Fibroblast of pulmonary artery (primary cell): ENCODE results near the gene PSME3IP1.

ENCODE experiments used
- DNase-seq: peaks from one replicate; pipeline ENCODE4 v3.0.0-alpha.2; 2010; ENCODE audit warnings: low read depth
- H3K4me3 ChIP-seq: replicated peaks from 2 replicates; pipeline ENCODE4 v1.5.1; 2011; ENCODE audit warnings: low read depth, mild to moderate bottlenecking, control low read depth, low read length, moderate library complexity
- TF ChIP-seq, protein P1 (sequence below): IDR thresholded peaks from 2 replicates; pipeline ENCODE4 v1.5.1; 2011; ENCODE audit warnings: mild to moderate bottlenecking, control low read depth, low read length, inconsistent platforms; ENCODE audit errors: missing control alignments

The PSME3IP1 gene

DNA sequence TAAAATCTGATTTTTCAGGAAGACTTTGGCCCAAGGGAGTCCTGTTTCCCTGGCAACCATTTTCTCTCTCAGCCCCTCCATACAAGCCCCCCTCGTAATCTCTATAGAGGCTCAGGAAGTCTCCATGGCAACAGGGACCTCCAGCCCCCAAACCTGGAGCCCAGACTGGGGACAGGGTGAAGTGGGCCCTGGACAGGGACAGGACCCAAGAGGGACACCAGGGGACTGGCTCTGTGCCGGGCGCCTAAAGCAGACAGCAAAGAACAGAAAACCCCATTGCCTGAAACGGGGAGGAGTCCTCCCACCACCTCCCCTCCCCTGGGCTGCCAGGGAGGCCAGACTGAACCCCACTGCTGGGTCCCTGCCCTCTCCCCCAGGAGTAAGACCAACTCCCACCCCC lies 52.8 kb downstream of the PSME3IP1 start:
- no peak overlapping the region for H3K4me3 ChIP-seq
- TF ChIP-seq, protein P1, sequence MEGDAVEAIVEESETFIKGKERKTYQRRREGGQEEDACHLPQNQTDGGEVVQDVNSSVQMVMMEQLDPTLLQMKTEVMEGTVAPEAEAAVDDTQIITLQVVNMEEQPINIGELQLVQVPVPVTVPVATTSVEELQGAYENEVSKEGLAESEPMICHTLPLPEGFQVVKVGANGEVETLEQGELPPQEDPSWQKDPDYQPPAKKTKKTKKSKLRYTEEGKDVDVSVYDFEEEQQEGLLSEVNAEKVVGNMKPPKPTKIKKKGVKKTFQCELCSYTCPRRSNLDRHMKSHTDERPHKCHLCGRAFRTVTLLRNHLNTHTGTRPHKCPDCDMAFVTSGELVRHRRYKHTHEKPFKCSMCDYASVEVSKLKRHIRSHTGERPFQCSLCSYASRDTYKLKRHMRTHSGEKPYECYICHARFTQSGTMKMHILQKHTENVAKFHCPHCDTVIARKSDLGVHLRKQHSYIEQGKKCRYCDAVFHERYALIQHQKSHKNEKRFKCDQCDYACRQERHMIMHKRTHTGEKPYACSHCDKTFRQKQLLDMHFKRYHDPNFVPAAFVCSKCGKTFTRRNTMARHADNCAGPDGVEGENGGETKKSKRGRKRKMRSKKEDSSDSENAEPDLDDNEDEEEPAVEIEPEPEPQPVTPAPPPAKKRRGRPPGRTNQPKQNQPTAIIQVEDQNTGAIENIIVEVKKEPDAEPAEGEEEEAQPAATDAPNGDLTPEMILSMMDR: no peak
- no peak for DNase-seq

DNA sequence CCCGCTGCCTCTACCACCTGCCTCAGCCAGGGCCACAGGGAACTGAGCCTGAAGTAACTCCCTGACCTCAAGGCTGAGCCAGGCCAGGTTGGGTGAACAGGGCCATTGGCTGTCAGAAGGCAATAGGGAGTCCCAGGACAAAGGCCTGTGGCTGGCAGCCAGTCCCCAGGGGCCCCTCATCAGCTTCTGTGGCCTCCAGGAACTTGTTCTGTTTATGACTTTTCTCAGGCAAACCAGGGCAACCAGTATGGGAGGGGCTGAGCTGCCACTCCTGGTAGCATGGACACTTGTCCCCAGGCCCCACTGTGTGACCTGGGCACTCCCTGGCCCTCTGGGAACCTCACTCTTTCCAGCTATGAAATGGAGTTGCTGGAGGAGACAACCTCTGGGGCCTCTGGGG lies 53.4 kb downstream of the PSME3IP1 start:
- TF ChIP-seq, protein P1: no peak
- no peak overlapping the region for H3K4me3 ChIP-seq
- DNase-seq: no peak

DNA sequence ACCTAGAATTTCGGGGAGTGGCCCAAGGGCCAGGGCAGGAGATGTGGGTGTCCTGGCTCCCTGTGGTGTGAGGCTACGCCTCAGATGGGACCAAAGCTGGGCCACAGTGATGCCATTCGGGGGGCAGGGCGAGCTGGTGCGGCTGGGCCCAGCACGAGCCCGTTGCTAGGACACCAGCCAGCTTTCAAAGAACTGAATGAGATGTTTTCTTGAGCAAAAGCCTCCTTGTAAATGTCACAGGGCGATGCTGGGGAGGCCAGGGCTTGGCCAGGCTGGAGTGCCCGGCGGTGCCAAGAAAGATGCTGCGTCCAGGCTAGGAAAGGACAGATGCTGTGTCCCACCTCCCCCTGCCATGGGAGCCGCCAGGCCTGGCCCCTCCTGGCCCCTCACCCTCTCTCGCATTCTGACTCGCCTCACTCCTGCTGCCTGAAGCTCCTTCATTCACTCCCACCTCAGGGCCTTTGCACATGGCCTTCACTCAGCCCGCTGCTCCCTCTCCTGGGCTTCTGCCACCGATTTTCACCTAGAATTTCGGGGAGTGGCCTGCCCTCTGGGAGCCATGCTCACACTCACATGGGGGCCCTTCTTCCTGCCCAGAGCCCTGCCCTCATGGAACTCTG lies 54.4 kb downstream of the PSME3IP1 start:
- no peak for DNase-seq
- H3K4me3 ChIP-seq: no peak overlapping the region
- TF ChIP-seq, protein P1: no peak

DNA sequence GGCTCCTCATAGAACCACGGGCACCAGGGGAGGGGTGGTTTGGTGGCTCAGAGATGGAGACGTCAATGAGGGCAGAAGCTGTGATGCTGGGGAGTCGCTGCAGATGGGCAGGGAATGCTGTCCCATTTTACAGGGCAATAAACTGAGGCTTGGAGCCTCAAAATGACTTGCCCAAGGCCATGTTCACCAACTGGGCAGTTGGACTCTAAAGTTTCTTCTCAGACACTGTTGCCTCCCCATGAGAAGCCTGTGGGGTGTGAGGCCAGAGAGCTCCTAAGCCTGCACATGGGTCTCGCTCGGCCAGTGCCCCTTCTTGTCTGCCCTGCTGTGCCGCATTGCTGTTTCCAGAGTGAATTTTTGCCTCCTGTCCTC lies 54.9 kb downstream of the PSME3IP1 start:
- H3K4me3 ChIP-seq: no peak overlapping the region
- TF ChIP-seq, protein P1: no peak
- no peak for DNase-seq

DNA sequence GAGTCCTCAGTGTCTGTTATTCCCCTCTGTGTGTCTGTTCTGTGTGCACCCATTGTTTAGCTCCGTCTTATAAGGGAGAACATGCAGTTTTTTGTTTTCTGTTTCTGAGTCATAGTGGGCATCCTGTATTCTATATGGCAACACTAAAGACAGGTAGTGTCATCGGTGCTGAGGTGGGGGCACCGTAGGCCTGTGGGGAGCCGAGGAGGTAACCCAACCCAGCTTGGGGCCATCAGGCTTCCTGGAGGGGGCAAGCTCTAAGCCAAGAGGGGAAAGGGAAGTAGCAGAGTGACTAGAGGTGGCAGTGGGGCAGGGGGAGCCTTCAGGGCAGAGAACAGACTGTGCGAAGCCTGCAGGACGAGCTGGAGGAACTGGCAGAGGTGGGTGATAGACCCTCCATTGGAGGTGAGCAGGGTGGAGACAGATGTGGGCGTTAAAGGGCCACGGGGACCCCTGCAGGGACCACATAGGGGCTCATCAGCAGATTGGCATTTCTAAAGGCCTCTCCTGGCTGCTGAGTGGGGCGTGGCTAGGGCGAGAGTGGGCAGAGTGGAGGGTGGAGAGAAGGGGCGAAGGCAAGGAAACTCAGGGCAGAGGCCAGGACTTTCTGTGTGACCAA lies 57.0 kb downstream of the PSME3IP1 start:
- TF ChIP-seq, protein P1: no peak
- no peak overlapping the region for H3K4me3 ChIP-seq
- DNase-seq: no peak

DNA sequence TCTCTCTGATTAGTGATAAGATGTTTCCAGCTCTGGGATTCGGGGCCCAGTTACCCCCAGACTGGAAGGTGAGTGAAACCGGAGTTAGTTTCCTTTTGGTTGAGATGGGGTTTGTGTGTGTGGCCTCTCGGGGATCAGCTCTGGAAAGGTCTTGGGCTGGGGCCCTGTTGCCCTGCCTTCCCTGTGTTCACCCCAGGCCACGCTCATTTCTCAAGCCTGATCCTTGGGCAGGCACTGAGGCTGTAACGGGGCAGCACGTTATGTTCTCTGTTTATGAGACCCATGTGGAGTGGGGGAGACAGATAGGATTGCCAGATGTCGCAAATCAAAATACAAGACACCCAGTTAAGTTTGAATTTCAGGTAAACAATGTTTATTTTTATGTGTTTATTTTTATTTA lies 58.0 kb downstream of the PSME3IP1 start:
- no peak overlapping the region for H3K4me3 ChIP-seq
- DNase-seq: no peak

More for the DNA sequence above, 58.0 kb downstream of the PSME3IP1 start:
- TF ChIP-seq, protein P1: no peak
